DND-41 (cell line): ENCODE measurements around the gene RBAK.
"Not testable (repeated sequence)": the region's sequence is repeated elsewhere in the genome, so short reads cannot be mapped to it uniquely, and the experiment has no call there.

Source experiments
- CTCF ChIP-seq: IDR thresholded peaks from 2 replicates; pipeline ENCODE4 v1.5.1; 2012; ENCODE audit warnings: borderline replicate concordance, low read length, moderate library complexity, mild to moderate bottlenecking; ENCODE audit not compliant: poor library complexity, severe bottlenecking; ENCODE audit errors: extremely low read depth
- EZH2 ChIP-seq: IDR thresholded peaks from 3 replicates; pipeline ENCODE4 v1.6.1; 2012; ENCODE audit warnings: borderline replicate concordance, low read depth, mild to moderate bottlenecking, moderate library complexity, low read length, inconsistent platforms; ENCODE audit not compliant: severe bottlenecking

GRCh38 chr7:5017626-5018025, 28.0 kb upstream of the RBAK start:
- TF ChIP-seq EZH2, CTCF: not testable (repeated sequence)
